Measurements from ENCODE around the gene PDRG1.

PDRG1 gene

GRCh38 chr20:31951530-31952453 lies at the start of gene PDRG1:
PDRG1 (minus strand) TSS chr20:31952046; CDS start chr20:31951961, 85 bp downstream.
- peak; percentile 97 to 99 for DNase-seq

- no peak for DNase-seq
Observed at GRCh38 chr20:31998246-31998645, 46.4 kb upstream of the PDRG1 start.

- no peak for DNase-seq
Observed at GRCh38 chr20:31996996-31997395, 45.1 kb upstream of the PDRG1 start.

- no peak for DNase-seq
Observed at GRCh38 chr20:31992086-31992485, 40.2 kb upstream of the PDRG1 start.

- no peak for DNase-seq
Observed at GRCh38 chr20:31991339-31991705, 39.5 kb upstream of the PDRG1 start.

- no peak for DNase-seq
Observed at GRCh38 chr20:31990641-31991338, 38.9 kb upstream of the PDRG1 start.

GRCh38 chr20:31989030-31989645 lies 37.3 kb upstream of the PDRG1 start:
- DNase-seq = no peak

- DNase-seq = no peak
Observed at GRCh38 chr20:31988430-31989015, 36.7 kb upstream of the PDRG1 start.

- DNase-seq = no peak
Observed at GRCh38 chr20:31987744-31988143, 35.9 kb upstream of the PDRG1 start.

GRCh38 chr20:31984981-31985471 lies 33.2 kb upstream of the PDRG1 start:
- DNase-seq = no peak

- DNase-seq = no peak
Observed at GRCh38 chr20:31981784-31982183, 29.9 kb upstream of the PDRG1 start.

GRCh38 chr20:31979713-31980426 lies 28.0 kb upstream of the PDRG1 start:
- no peak for DNase-seq

GRCh38 chr20:31977080-31977479 lies 25.2 kb upstream of the PDRG1 start:
- DNase-seq = no peak

- no peak for DNase-seq
Observed at GRCh38 chr20:31975874-31976273, 24.0 kb upstream of the PDRG1 start.

- no peak for DNase-seq
Observed at GRCh38 chr20:31974951-31975487, 23.2 kb upstream of the PDRG1 start.

GRCh38 chr20:31974296-31974695 lies 22.4 kb upstream of the PDRG1 start:
- DNase-seq = no peak

- no peak for DNase-seq
Observed at GRCh38 chr20:31972471-31973021, 20.7 kb upstream of the PDRG1 start.

GRCh38 chr20:31969991-31970390 lies 18.1 kb upstream of the PDRG1 start:
- no peak for DNase-seq

GRCh38 chr20:31968291-31969126 lies 16.7 kb upstream of the PDRG1 start:
- DNase-seq = peak; percentile 83 to 84

GRCh38 chr20:31967830-31968249 lies 16.0 kb upstream of the PDRG1 start, which contains the start of gene XKR7:
XKR7 (plus strand) TSS chr20:31968151; CDS start chr20:31968176, 25 bp downstream.
- peak in 1 of 2 donors; percentile 33 for DNase-seq

Measured in stimulated activated CD4-positive, alpha-beta T cell treated with anti-CD3 and anti-CD28 coated beads, Interleukin-2, amount 100 ng/mL, for 24 hours (primary cell).